Amniotic stem cell (primary cell): ENCODE measurements around the gene CASKIN2.

Experiments used
- DNase-seq: peaks from one replicate; lab custom pipeline; 2025; lab: John Stamatoyannopoulos, UW

Gene CASKIN2

DNA sequence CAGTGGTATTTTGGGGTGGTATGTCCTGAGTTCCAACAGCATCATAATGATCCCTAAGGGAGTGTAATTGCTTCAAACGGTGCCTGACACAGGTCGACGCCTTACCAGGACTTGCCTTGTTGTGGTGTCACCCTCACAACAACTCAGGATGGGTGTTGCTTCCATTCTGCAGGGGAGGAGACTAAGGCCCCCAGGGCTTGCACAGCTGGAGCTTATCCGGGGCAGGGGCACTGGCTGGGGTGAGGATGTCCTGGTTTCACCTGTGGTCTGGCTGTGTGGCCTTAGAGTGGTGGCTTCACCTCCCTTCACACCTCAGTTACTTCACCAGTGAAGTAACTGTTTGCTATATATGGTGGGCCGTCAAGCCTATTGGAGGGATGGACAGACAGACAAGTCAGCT lies 33.5 kb upstream of the CASKIN2 start:
- DNase-seq = no peak

DNA sequence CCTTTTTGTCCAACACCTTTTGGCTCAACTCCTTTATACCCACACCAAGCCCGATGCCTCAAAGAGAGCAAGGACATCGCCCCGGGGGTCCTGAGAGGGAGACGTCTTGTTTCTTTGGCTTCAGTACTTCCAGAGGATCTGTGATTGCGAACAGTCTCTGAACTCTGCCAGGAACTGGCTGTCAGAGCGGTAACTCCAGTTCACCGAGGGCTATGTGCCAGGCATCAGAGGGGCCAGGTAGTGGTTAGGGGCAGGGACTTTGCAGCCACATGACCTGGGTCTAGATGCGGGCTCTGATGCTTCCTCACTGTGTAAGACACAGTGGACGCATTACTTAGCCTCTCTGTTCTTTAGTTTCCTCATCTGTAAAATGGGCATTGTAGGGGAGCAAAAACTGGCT lies 31.8 kb upstream of the CASKIN2 start:
- no peak for DNase-seq

GRCh38 chr17:75546181-75546580 lies 30.8 kb upstream of the CASKIN2 start:
- DNase-seq = no peak

GRCh38 chr17:75544250-75544649 lies 28.9 kb upstream of the CASKIN2 start:
- no peak for DNase-seq

DNA sequence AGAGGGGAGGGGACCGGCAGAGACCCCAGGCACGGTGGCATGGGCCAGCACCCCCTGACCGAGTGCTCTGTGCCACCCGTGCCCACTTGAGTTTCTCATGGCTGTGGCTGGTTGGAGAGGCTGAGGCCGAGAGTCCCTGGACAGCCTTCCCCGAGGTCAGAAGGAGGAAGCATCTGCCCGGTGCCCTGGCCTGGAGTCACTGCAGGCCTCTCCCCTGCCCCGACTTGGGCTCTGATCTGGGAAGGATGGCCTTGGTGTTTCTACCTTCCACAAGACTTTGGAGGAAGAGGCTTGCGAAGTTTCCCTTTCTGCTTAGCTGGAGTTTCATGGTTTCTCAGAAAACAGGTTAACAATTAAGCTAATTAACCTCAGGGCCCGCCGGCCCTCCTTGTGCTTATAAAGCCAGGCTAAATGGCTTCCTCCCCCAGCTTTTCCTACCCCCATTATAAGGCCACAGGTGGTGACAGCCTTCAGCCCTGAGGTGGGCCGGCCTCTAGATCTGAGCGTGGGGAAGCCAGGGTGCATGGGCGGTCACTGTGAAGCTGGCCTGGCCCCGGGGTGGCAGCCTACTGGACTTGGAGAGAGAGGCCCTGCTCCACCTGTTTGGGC lies 27.5 kb upstream of the CASKIN2 start:
- DNase-seq = no peak

GRCh38 chr17:75542229-75542628 lies 26.9 kb upstream of the CASKIN2 start:
- DNase-seq = no peak

DNA sequence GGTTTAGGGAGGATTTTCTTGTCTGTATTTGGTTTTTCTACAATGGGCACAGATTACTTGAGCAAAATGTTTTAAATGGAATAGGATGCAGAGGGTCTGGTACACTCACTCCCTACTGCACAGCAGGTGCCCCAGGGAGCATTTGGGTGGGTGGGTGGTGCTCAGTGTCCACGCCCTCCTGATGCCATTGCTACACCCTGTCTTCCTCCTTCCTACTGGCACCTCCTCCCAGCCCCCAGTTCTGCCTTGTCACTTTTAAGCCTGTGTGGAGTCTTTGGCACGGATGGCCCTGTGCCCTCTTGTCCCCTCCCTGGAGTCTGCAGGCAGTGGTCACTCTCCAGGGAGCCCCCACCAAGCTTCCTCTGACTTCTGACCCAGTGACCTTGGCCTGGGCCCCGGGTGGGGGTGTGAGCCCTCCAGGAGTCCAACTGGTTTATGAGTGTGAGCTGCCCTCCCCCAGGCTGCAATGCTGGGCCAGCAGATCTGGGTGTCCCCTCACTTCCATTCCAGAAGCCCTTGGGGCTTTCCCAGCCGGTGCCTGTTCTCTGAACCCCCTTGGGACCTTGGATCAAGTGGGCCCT lies 25.7 kb upstream of the CASKIN2 start:
- DNase-seq = no peak

DNA sequence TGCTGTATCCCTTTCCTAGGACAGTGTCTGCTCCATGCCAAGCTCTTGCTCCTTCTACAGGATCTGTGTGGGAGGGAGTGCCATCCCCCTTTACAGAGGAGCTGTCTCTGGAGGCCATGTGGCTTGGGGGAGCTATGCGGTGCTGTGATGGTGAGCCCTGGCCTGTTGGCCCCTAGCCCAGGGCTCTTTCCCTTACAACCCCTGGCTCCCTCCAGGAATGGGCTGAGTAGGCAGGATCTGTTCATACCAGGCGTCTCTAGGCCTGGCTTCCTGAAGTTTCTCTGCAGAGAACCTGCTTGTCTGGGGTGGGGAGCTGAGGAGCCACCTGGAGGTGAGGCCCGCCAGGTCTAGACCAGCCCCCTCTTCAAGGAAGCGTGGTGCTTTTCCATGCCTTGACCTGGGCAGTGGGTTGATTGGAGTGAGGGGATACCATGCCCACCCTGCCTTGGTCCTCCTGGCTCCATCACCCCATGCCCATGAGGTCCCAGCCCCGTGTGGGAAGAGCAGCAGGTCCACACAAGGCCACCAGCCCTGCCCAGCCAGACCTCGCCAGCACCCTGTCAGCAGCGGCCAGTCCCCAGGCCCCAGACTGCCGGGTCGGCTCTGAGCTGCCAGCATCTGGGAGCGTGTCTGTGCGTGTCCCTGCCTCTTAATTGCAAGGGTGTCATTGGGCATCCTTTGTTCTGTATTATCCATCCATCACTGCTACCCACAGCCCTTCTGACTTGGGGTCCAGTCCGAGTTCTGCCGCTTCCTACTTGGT lies 24.8 kb upstream of the CASKIN2 start:
- DNase-seq = no peak

- DNase-seq = no peak
These were observed 21.0 kb upstream of the CASKIN2 start for GRCh38 chr17:75536366-75536765.

DNA sequence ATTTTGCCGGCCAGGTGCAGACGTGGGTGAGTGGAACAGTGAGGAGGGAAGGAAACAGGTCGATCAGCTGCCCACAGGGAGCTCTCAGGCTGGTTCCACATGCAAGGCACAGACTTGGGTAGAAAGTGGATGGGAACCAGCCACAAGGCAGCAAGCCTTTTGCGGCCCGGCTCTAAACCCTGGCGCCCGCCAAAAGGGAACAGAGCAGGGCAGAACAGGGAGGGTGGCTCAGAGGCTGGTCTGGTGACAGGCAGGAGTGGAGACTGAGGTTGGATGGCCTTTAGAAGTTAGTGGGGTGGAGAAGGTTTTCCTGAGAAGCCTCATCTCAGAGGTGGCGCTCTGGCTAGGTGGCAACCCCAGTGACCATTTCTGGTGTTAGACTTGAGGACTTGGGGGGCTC lies 20.5 kb upstream of the CASKIN2 start:
- no peak for DNase-seq

GRCh38 chr17:75535119-75535537 lies 19.8 kb upstream of the CASKIN2 start:
- no peak for DNase-seq

GRCh38 chr17:75531721-75532072 lies 16.4 kb upstream of the CASKIN2 start:
- no peak for DNase-seq

DNA sequence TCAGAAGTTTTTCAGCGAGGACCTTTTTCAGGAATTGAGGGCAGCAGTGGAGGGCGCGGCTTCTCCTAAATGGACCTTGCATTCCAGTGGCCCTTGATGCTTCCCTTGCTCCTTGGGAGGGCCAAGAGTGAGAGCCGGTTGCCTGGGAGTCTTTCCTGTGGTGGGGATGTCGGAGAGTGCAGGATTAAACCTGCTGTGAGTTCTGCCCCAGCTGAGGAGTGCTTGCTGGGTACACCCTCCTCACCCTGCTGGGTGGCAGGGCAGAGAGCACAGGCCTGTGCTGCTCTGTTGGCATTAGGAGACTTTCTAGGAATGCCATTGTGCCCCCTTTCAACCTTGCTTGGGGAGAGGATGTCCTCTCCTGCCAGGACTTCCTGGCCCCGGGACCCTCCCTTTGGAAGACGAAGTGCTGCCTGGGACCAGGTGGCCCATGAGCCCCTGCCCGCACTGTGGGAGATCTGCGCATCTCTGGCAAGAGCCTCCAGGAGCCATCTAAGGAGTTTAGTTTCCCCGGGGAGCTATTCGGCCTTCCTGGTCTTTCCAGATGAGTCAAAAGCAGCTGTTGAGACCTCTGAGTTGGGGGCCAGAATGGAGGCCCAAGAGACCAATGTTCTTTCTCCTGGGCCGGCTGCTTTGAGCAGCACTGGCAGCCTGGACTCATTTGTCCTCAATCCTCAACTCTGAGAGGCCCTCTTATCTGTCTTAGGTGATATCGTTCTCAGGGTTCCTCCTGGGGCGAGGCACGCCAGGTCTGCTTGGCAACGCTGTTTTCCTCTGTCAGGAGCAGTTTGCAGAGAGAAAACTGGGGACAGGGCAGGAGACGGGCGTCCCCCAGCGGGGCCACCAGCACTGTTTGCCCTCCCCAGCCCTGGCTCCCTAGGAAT lies 15.7 kb upstream of the CASKIN2 start:
- no peak for DNase-seq

- DNase-seq = no peak
These were observed 11.4 kb upstream of the CASKIN2 start for GRCh38 chr17:75526555-75527270.

DNA sequence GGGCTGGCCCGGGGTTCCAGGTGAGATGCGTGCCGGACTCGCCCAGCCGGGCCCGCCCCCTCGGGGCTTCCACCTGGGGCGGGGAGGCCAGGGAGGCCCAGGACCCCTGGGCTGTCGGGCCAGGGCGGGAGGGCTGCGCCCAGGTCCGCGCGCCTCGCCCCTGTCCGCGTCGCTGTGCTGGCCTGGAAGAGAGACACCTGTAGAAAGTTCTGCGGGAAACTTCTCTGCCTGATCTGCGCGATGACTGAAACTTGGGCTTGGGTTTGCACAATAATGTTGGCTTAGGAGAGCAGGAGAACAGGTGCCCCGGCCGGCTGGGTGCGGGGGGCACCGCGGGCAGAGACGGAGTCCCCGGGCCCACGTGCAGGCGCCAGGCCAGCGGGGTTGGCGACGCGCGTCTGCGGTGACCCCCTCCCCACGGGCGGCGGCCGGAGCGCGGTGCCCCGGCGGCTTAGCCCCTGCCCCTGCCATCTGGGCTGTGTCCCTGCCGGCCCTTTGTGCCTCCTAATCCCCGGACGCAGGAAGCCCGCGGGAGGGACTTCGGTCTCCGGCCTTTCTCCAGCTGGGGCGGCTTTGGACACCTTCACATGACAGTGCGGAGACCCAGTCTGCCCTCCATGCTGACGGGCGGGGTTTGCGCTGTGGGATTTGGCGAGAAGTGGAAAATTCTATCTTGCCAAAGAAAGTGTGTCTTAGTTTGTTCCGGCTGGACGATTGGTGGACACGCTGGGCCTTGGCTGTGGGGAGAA lies 10.6 kb upstream of the CASKIN2 start:
- DNase-seq = no peak

DNA sequence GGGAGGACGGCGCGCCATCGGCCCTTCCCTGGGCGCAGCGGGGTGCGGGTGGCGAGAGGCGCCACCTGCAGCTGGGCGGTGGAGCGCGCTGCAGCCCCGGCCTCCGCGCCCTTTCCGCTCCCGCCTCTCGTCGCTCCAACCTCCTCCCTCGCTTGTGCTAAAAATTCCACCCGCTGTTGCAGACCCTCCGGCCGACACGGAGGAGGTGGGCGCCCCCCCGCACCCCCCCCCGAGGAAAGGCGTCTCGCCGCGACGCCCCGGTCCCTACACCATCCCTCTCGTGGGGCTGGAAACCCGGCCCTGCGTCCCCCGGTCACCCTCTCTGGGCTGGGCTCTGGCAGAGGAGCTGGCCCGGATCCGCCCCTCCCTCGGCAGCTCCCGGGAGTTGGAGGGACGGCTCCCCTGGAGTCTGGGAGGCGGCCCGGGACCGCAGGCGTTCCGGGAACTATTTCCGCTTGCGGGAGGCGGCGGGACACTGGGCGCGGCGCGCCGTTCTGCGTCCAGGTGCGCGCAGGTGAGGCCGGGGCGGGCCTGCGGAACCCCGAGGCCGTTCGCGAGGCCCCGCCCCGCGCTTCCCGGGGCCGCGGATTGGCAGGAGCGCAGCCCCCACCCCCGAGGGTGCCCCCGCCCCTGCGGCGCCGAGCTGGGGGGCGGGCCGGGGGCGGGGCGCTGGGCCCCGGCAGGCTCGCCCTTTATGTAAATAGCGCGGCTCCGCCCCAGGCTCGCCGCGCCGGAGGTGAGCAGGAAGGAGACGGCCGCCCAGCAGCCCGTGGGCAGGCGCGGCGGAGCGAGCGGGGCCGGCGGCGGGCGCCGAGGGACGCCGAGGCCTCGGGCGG lies 9.9 kb upstream of the CASKIN2 start, which contains the start of gene LLGL2:
Gene LLGL2, plus strand, starts transcription at position 728 of the 836 bp plus-strand sequence. CDS start 17,730 bp downstream, outside the sequence.
- no peak for DNase-seq

DNA sequence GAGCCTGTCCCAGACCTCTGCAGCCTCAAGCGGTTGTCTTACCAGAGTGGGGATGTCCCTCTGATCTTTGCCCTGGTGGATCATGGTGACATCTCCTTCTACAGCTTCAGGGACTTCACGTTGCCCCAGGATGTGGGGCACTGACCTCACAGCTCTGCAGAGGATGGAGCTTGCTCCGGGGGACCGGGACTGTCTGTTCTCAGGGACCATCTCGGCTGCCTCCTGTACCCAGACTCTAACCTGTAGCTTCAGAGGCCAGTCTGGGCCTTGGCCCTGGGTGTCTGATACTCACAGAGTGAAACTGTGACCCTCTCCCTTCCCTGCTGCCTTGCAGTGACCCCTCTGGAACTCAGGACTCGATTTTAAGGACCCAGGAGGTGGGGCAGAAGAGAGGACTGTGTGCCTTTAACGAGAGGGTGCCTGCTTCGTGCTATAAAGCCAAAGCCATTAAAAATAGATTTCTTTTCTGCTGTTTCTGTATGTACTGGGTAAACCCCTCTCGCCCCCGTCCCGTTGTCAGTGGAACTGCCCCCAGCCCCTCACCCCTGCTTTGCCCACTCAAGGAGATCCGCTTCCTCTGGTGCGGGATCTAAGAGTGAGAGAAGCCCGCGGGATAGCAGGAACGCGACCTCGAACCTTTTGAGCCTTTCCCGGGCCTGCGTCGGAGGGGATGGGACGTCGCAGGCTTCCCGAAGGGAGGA lies 9.1 kb upstream of the CASKIN2 start:
- no peak for DNase-seq

DNA sequence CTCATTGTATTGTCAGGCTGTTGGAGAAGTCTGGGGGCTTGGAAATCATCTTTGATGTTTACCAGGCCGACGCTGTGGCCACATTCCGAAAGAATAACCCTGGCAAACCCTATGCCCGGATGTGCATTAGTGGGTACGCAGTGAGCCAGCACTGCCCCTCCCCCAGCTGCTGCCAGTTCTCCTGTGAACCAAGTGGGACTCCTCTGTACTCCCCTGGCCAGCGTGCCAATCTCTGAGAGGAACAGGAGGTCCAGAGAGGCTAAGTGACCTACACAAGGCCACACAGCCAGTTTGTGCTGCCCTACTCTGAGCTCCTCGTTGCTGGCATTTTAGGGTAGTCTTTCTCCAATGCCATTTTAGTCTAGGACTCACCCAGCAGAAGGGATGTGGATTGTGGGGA lies 8.3 kb upstream of the CASKIN2 start:
- DNase-seq = no peak

DNA sequence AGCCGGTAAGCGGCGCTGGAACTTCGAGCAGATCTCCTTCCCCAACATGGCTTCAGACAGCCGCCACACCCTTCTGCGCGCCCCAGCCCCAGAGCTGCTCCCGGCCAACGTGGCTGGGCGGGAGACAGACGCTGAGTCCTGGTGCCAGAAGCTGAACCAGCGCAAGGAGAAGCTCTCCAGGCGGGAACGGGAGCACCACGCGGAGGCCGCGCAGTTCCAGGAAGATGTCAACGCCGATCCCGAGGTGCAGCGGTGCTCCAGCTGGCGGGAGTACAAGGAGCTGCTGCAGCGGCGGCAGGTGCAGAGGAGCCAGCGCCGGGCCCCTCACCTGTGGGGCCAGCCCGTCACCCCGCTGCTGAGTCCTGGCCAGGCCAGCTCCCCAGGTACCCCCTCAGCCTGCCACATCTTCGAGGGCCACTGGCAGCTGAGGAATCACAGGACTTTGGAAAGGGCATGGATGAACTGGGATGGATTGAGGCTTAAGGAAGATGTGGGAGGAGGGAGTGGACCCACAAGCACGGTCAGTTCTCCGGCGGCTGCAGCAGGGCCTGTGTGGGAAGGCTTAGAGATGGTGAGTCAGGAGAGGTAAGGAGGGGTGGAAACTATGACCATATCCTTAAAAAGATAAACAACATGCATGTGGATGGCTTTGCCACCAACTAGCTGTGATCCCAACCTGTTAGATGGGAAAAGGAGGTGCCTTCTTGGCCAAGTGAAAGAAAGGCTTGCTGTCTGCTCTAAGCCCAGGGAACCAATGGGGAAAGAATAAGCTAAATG lies 6.8 kb upstream of the CASKIN2 start:
- no peak for DNase-seq
